ENCODE data around the gene PRPSAP1. TPM values are rescaled to one million over a fixed set of nuclear protein-coding genes. Genes with fewer than 3 reads are reported as not detected.

The PRPSAP1 gene
- total RNA-seq, 2 experiments from 2014 or later, result 28.1 to 29.9 TPM

DNA sequence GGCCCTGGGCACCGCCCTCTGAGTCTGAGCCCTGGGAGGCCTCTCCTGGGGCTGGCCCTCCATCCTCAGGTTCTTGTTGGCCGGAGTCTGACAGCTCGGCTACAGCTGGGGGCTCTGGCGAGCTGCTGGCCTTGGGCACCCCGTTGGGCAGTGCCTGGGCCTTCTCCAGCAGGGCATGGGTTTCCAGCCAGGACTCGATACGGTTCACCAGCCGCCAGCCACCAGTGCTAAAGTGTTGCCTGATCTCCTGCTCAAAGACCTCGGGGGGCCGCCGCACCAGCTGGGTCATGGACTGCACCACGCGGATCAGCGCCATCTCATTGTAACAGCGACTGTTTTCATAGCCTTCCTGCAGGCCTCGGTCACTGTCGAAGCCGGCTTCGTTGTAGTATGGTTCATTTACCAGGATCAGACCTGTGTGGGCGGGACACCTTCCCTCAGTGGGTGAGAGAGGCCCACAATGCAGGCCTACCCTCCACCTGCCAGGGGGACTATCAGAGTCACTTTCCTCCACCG, 37.5 kb upstream of the PRPSAP1 start:
- no peak for ATAC-seq
- Mint-ChIP-seq H3K4me3 (no peak overlapping the region), H3K4me1 (ENCODE audit: low read depth) (no peaks in the 10 kb centered on the region), H3K9me3 (no peaks in the 10 kb centered on the region), H3K36me3 (ENCODE audit: low read depth) (peaks cover 12% of the 10 kb centered on the region), H3K27ac (no peak overlapping the region), H3K27me3 (no peaks in the 10 kb centered on the region)
- intact Hi-C loops (cut with micrococcal nuclease), result no loop called here
- DNase-seq, result no peak
- ChIA-PET POLR2A (no interaction called here), CTCF (interaction anchor here (1.2 kb wide), 3 partner anchors 18 to 92 kb away, joined by 3 read pairs; no protein-coding TSS in a partner anchor)
- TF ChIP-seq, protein P1, sequence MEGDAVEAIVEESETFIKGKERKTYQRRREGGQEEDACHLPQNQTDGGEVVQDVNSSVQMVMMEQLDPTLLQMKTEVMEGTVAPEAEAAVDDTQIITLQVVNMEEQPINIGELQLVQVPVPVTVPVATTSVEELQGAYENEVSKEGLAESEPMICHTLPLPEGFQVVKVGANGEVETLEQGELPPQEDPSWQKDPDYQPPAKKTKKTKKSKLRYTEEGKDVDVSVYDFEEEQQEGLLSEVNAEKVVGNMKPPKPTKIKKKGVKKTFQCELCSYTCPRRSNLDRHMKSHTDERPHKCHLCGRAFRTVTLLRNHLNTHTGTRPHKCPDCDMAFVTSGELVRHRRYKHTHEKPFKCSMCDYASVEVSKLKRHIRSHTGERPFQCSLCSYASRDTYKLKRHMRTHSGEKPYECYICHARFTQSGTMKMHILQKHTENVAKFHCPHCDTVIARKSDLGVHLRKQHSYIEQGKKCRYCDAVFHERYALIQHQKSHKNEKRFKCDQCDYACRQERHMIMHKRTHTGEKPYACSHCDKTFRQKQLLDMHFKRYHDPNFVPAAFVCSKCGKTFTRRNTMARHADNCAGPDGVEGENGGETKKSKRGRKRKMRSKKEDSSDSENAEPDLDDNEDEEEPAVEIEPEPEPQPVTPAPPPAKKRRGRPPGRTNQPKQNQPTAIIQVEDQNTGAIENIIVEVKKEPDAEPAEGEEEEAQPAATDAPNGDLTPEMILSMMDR (IDR thresholded peaks at IDR 0.05), result no peak

DNA sequence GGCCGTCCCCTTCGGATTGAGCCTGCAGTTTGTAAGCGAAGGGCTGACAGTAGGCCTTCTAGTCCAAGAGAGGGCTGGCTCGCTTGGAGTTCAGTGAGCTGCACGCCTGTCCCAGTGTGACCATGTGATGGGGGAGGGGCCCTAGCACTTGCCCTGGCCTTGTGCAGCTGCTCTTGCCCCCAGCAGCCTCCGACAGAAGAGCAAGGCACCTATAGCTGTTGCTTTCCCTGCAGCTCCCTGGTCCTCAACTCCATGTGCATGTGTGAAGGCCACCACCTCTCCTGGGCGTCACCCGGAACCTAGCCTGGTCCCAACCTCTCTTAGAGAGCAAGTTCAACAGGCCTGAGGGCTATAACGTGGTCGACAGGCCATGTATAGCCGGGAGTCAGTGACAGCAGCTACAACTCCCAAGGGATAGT, 36.3 kb upstream of the PRPSAP1 start:
- ChIA-PET POLR2A (no interaction called here), CTCF (interaction anchor here (1.2 to 10.8 kb wide), 2 partner anchors 8 to 19 kb away, joined by 3 to 135 read pairs; no protein-coding TSS in a partner anchor)
- no peak overlapping the region for H3K27ac Mint-ChIP-seq
- no peaks in the 10 kb centered on the region for H3K4me1 Mint-ChIP-seq (ENCODE audit: low read depth)
- no peak for DNase-seq
- H3K27me3 Mint-ChIP-seq, result no peaks in the 10 kb centered on the region
- TF ChIP-seq, protein P1 (IDR thresholded peaks at IDR 0.05), result no peak
- H3K9me3 Mint-ChIP-seq, result no peaks in the 10 kb centered on the region
- H3K36me3 Mint-ChIP-seq (ENCODE audit: low read depth), result peaks cover 11% of the 10 kb centered on the region
- H3K4me3 Mint-ChIP-seq, result no peak overlapping the region
- intact Hi-C loops (cut with micrococcal nuclease), result no loop called here
- ATAC-seq, result no peak

DNA sequence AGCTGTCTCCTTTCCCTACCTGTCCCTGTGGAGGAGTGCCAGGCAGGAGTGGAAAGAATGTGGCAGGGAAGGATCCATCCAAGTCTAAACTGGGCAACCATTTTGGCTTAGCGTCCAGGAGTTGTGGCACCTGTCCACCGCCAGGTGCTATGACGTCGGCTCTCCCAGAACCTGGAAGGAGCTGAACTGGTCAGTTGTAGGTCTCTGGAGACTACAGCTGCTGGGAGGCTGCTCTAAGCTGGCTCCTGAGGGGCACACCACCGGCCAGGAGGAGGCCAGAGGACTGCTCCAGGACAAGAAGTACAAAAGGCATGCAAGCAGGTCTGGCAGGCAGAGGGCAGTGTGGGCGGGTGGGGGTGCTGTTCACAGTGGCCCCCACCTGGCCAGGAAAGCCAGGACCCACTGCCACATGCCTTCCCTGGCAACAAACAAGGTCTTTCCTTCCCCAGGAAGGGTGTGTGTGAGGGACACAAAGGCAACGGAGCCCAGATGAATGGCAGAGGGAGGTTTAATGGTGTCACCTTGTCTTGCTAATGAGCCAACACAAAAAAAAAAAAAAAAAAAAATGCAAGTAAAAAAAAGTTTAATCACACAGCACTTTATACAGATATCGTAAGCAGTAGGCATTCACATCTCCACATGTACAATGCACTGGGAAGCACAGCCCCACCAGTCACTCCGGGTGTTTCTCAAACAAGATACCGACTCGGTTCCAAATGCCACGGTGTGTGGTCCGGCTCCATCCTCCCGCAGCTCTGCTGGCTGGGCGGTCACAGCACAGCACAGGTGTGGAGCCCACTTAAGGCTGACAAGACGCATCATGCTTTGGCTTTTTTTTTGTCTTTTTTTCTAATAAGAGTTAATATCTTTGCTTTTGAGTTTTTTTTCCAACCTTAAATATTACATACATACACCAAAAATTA, 35.5 kb upstream of the PRPSAP1 start:
- H3K9me3 Mint-ChIP-seq, result no peaks in the 10 kb centered on the region

DNA sequence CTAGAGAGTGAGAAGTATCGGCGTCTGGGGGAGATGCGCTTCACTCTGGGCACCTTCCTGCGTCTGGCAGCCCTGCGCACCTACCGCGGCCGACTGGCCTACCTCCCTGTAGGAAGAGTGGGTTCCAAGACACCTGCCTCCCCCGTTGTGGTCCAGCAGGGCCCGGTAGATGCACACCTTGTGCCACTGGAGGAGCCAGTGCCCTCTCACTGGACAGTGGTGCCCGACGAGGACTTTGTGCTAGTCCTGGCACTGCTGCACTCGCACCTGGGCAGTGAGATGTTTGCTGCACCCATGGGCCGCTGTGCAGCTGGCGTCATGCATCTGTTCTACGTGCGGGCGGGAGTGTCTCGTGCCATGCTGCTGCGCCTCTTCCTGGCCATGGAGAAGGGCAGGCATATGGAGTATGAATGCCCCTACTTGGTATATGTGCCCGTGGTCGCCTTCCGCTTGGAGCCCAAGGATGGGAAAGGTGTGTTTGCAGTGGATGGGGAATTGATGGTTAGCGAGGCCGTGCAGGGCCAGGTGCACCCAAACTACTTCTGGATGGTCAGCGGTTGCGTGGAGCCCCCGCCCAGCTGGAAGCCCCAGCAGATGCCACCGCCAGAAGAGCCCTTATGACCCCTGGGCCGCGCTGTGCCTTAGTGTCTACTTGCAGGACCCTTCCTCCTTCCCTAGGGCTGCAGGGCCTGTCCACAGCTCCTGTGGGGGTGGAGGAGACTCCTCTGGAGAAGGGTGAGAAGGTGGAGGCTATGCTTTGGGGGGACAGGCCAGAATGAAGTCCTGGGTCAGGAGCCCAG, 33.5 kb upstream of the PRPSAP1 start:
- TF ChIP-seq, protein P1 (IDR thresholded peaks at IDR 0.05), result no peak
- intact Hi-C loops (cut with micrococcal nuclease), result loop anchor here (5.0 kb wide), 1 partner anchor 80 kb away; the partner anchor contains the start of gene QRICH2
- ChIA-PET CTCF (interaction anchor here (0.9 to 10.8 kb wide), 5 partner anchors 11 to 84 kb away, joined by 3 to 135 read pairs (median 30); partner anchors contain the start of gene PRPSAP1), POLR2A (interaction anchor here (1.0 to 5.1 kb wide), 5 partner anchors 24 to 115 kb away, joined by 3 to 42 read pairs (median 4); partner anchors contain the start of gene PRPSAP1)
- Mint-ChIP-seq H3K36me3 (ENCODE audit: low read depth) (peaks cover 7% of the 10 kb centered on the region), H3K27me3 (no peaks in the 10 kb centered on the region), H3K9me3 (no peaks in the 10 kb centered on the region), H3K4me1 (ENCODE audit: low read depth) (peaks cover 3% of the 10 kb centered on the region), H3K4me3 (peak overlapping the region; percentile 67), H3K27ac (no peak overlapping the region)
- DNase-seq (no peak), ATAC-seq (no peak)

More for the DNA sequence above, 35.5 kb upstream of the PRPSAP1 start:
- Mint-ChIP-seq H3K36me3 (ENCODE audit: low read depth) (peaks cover 11% of the 10 kb centered on the region), H3K27ac (no peak overlapping the region), H3K4me1 (ENCODE audit: low read depth) (no peaks in the 10 kb centered on the region), H3K27me3 (no peaks in the 10 kb centered on the region), H3K4me3 (no peak overlapping the region)
- TF ChIP-seq, protein P1 (IDR thresholded peaks at IDR 0.05), result no peak
- DNase-seq, result no peak
- ChIA-PET POLR2A (interaction anchor here (0.6 to 0.7 kb wide), 2 partner anchors 8 to 25 kb away, joined by 3 to 5 read pairs; no protein-coding TSS in a partner anchor), CTCF (interaction anchor here (0.6 to 10.8 kb wide), 2 partner anchors 9 to 51 kb away, joined by 3 to 135 read pairs; no protein-coding TSS in a partner anchor)
- no peak for ATAC-seq
- intact Hi-C loops (cut with micrococcal nuclease), result loop anchor here (5.0 kb wide), 1 partner anchor 82 kb away; the partner anchor contains the start of gene QRICH2

All from activated CD8-positive, alpha-beta T cell treated with anti-CD3 and anti-CD28 coated beads for 36 hours (primary cell).